DOHH2 (cell line): ENCODE measurements around the gene KCNH6.

Experiments used
- CTCF ChIP-seq: fragments of 200-600 bp; sonication (generic); IDR thresholded peaks from one replicate; pipeline ENCODE4 v1.5.1; 2014; ENCODE audit warnings: antibody characterized with exemption, mild to moderate bottlenecking, low read depth, low read length; ENCODE audit not compliant: poor library complexity, severe bottlenecking
- EZH2phosphoT487 ChIP-seq: fragments of 200-600 bp; sonication (generic); IDR thresholded peaks from 2 replicates; pipeline ENCODE4 v1.6.1; 2017; ENCODE audit warnings: borderline replicate concordance, mild to moderate bottlenecking, antibody characterized with exemption, low read length, moderate library complexity, mixed read lengths

- TF ChIP-seq CTCF (no peak), EZH2phosphoT487 (no peak)
These were observed 64.6 kb downstream of the KCNH6 start for GRCh38 chr17:63587770-63588169.
